Nephron progenitor cell (in vitro differentiated cells): ENCODE measurements around the gene DDX6.
"Not testable (repeated sequence)": the region's sequence is repeated elsewhere in the genome, so short reads cannot be mapped to it uniquely, and the experiment has no call there.

Experiments
- DNase-seq: peaks from one replicate; pipeline ENCODE4 v3.0.0; 2021
- H3K27ac Mint-ChIP-seq: 2 replicates; pipeline ENCODE4 v1.8.0; 2021; ENCODE audit warnings: mild to moderate bottlenecking, moderate library complexity, mixed read lengths
- H3K27me3 Mint-ChIP-seq: 2 replicates; pipeline ENCODE4 v1.8.0; 2021; ENCODE audit warnings: mild to moderate bottlenecking, low read depth, mixed read lengths; ENCODE audit not compliant: poor library complexity
- H3K36me3 Mint-ChIP-seq: 2 replicates; pipeline ENCODE4 v1.8.0; 2021; ENCODE audit warnings: low read depth, mixed read lengths
- H3K4me1 Mint-ChIP-seq: 2 replicates; pipeline ENCODE4 v1.8.0; 2021; ENCODE audit warnings: mixed read lengths
- H3K4me3 Mint-ChIP-seq: 2 replicates; pipeline ENCODE4 v1.8.0; 2021; ENCODE audit warnings: mild to moderate bottlenecking, moderate library complexity, mixed read lengths
- H3K9me3 Mint-ChIP-seq: 2 replicates; pipeline ENCODE4 v1.8.0; 2021; ENCODE audit warnings: mild to moderate bottlenecking, moderate library complexity, mixed read lengths
- CTCF ChIP-seq: fragments of 200-600 bp; sonication (generic); IDR thresholded peaks from 2 replicates; pipeline ENCODE4 v1.5.0; 2021; ENCODE audit warnings: antibody characterized with exemption

The DDX6 gene

GRCh38 chr11:118785362-118785761, 5.6 kb downstream of the DDX6 start:
- no peaks in the 10 kb centered on the region for H3K27me3 Mint-ChIP-seq
- peaks cover 19% of the 10 kb centered on the region for H3K4me1 Mint-ChIP-seq
- H3K36me3 Mint-ChIP-seq, result peaks cover 49% of the 10 kb centered on the region
- H3K4me3 Mint-ChIP-seq, result no peak overlapping the region
- no peak overlapping the region for H3K27ac Mint-ChIP-seq
- TF ChIP-seq CTCF, result no peak
- H3K9me3 Mint-ChIP-seq, result no peaks in the 10 kb centered on the region
- no peak for DNase-seq

- no peaks in the 10 kb centered on the region for H3K9me3 Mint-ChIP-seq
- no peaks in the 10 kb centered on the region for H3K27me3 Mint-ChIP-seq
- peaks cover 58% of the 10 kb centered on the region for H3K36me3 Mint-ChIP-seq
- peaks cover 12% of the 10 kb centered on the region for H3K4me1 Mint-ChIP-seq
- no peak for TF ChIP-seq CTCF
- no peak for DNase-seq
- no peak overlapping the region for H3K27ac Mint-ChIP-seq
- H3K4me3 Mint-ChIP-seq, result no peak overlapping the region
Observed at GRCh38 chr11:118783724-118784495, 7.1 kb downstream of the DDX6 start.

GRCh38 chr11:118783324-118783723, 7.6 kb downstream of the DDX6 start:
- DNase-seq, H3K4me3 Mint-ChIP-seq, H3K27ac Mint-ChIP-seq, H3K27me3 Mint-ChIP-seq, H3K9me3 Mint-ChIP-seq: not testable (repeated sequence)
- Mint-ChIP-seq H3K36me3 (peaks cover 64% of the 10 kb centered on the region), H3K4me1 (peaks cover 12% of the 10 kb centered on the region)

GRCh38 chr11:118778898-118779297, 12.1 kb downstream of the DDX6 start:
- no peak for TF ChIP-seq CTCF
- peaks cover 83% of the 10 kb centered on the region for H3K36me3 Mint-ChIP-seq
- H3K9me3 Mint-ChIP-seq, result no peaks in the 10 kb centered on the region
- H3K4me1 Mint-ChIP-seq, result peaks cover 5% of the 10 kb centered on the region
- no peak overlapping the region for H3K27ac Mint-ChIP-seq
- no peak for DNase-seq
- no peak overlapping the region for H3K4me3 Mint-ChIP-seq
- H3K27me3 Mint-ChIP-seq, result no peaks in the 10 kb centered on the region

- H3K4me1 Mint-ChIP-seq, result peaks cover 20% of the 10 kb centered on the region
- no peaks in the 10 kb centered on the region for H3K27me3 Mint-ChIP-seq
- H3K4me3 Mint-ChIP-seq, result no peak overlapping the region
- TF ChIP-seq CTCF, result no peak
- peak overlapping the region; percentile 68 for H3K27ac Mint-ChIP-seq
- no peaks in the 10 kb centered on the region for H3K9me3 Mint-ChIP-seq
- no peak for DNase-seq
- H3K36me3 Mint-ChIP-seq, result peaks cover 96% of the 10 kb centered on the region
Observed at GRCh38 chr11:118774032-118774431, 16.9 kb downstream of the DDX6 start.

GRCh38 chr11:118771547-118772288, 19.2 kb downstream of the DDX6 start:
- peaks cover 96% of the 10 kb centered on the region for H3K36me3 Mint-ChIP-seq
- peaks cover 20% of the 10 kb centered on the region for H3K4me1 Mint-ChIP-seq
- DNase-seq, result no peak
- no peak overlapping the region for H3K4me3 Mint-ChIP-seq
- no peak for TF ChIP-seq CTCF
- H3K9me3 Mint-ChIP-seq, result no peaks in the 10 kb centered on the region
- no peaks in the 10 kb centered on the region for H3K27me3 Mint-ChIP-seq
- H3K27ac Mint-ChIP-seq, result peak overlapping the region; percentile 87
